ENCODE measurements around the gene FBXW7. TPM values are rescaled to one million over a fixed set of nuclear protein-coding genes. Genes with fewer than 3 reads are reported as not detected.

FBXW7 gene
- total RNA-seq, 1 experiment from 2014 or later: 23.0 TPM

- H3K9ac ChIP-seq (ENCODE audit: low read length): no peak overlapping the region
- H3K4me2 ChIP-seq (ENCODE audit: low read length): no peak overlapping the region
Measured at GRCh38 chr4:152382057-152382785, 153.7 kb downstream of the FBXW7 start.

GRCh38 chr4:152380919-152381318 is 155.0 kb downstream of the FBXW7 start:
- Histone ChIP-seq H3K27me3 (ENCODE audit: insufficient read depth, low read length) (no peaks in the 10 kb centered on the region), H3K27ac (ENCODE audit: low read depth, low read length) (no peak overlapping the region), H3K36me3 (ENCODE audit: control insufficient read depth in 1 of 2, insufficient read depth in 2 of 2, low read length in 2 of 2) (no peaks in the 10 kb centered on the region), H3K4me1 (ENCODE audit: control insufficient read depth in 1 of 2, insufficient read depth in 2 of 2, low read length in 2 of 2) (no peaks in the 10 kb centered on the region), H3K9ac (ENCODE audit: low read length) (no peak overlapping the region), H3K9me2 (ENCODE audit: insufficient read depth) (no peaks in the 10 kb centered on the region), H3K4me2 (ENCODE audit: low read length) (no peak overlapping the region), H3K9me3 (ENCODE audit: control insufficient read depth in 1 of 2, insufficient read depth in 1 of 2, low read depth in 1 of 2, low read length in 2 of 2) (no peaks in the 10 kb centered on the region), H4K20me1 (ENCODE audit: insufficient read depth) (0 out of 2 replicates have a peak, but pooled peaks cover 3% of the 10 kb centered on the region), H2AFZ (ENCODE audit: low read depth, low read length, poor library complexity, severe bottlenecking) (no peak overlapping the region), H3K4me3 (replicated peaks in 1 of 2; ENCODE audit: low read depth in 1 of 2, low read length in 2 of 2) (no peak overlapping the region), H3K79me2 (ENCODE audit: insufficient read depth, low read length) (peaks cover 31% of the 10 kb centered on the region)
- POLR2A ChIA-PET: no interaction called here
- RAD21 ChIA-PET (ENCODE audit: low non-redundant PET in 1 of 2, low total read pairs in 2 of 2, uncharacterized antibody in 2 of 2, unreplicated experiment in 2 of 2): no interaction called here
- no peak for TF ChIP-seq YY1 (IDR thresholded peaks at IDR 0.05; ENCODE audit: extremely low read depth, insufficient replicate concordance, low read depth, low read length)
- TF ChIP-seq ZNF274 (IDR thresholded peaks at IDR 0.05; ENCODE audit: low read depth, low read length): no peak
- no peak for TF ChIP-seq SIN3A (IDR thresholded peaks at IDR 0.05; ENCODE audit: low read depth)
- no peak for TF ChIP-seq POLR2A (IDR thresholded peaks at IDR 0.05; ENCODE audit: borderline replicate concordance, extremely low read depth, insufficient read depth, insufficient read length)
- TF ChIP-seq EGR1 (IDR thresholded peaks at IDR 0.05; ENCODE audit: low read depth): no peak
- TF ChIP-seq ATF3 (IDR thresholded peaks at IDR 0.05): no peak
- TF ChIP-seq CTCF (IDR thresholded peaks at IDR 0.05 in 2 of 3, conservative IDR thresholded peaks at IDR 0.05 in 1 of 3; ENCODE audit: borderline replicate concordance in 1 of 3, insufficient read depth in 1 of 3, low read depth in 2 of 3, low read length in 2 of 3): no peak
- no peak for TF ChIP-seq CBX3 (IDR thresholded peaks at IDR 0.05; ENCODE audit: low read depth)
- no peak for TF ChIP-seq ZFX (IDR thresholded peaks at IDR 0.05)
- no peak for TF ChIP-seq JUND (IDR thresholded peaks at IDR 0.05)
- TF ChIP-seq EZH2phosphoT487 (IDR thresholded peaks at IDR 0.05; ENCODE audit: borderline replicate concordance): no peak
- TF ChIP-seq EZH2 (IDR thresholded peaks at IDR 0.05): no peak
- TF ChIP-seq RAD21 (IDR thresholded peaks at IDR 0.05; ENCODE audit: low read depth): no peak
- CTCF ChIA-PET: no interaction called here
- ATAC-seq (no peak), DNase-seq (ENCODE audit: low read depth, low spot score) (no peak)
- intact Hi-C loops (cut with micrococcal nuclease): no loop called here
- BruUV-seq (replicated peaks): no TSS peak

More at GRCh38 chr4:152382057-152382785, 153.7 kb downstream of the FBXW7 start:
- H4K20me1 ChIP-seq (ENCODE audit: insufficient read depth): 0 out of 2 replicates have a peak, but pooled peaks cover 3% of the 10 kb centered on the region
- H3K4me1 ChIP-seq (ENCODE audit: control insufficient read depth in 1 of 2, insufficient read depth in 2 of 2, low read length in 2 of 2): no peaks in the 10 kb centered on the region
- BruUV-seq (replicated peaks): no TSS peak
- no peak overlapping the region for H2AFZ ChIP-seq (ENCODE audit: low read depth, low read length, poor library complexity, severe bottlenecking)
- no peak overlapping the region for H3K27ac ChIP-seq (ENCODE audit: low read depth, low read length)
- ChIA-PET CTCF (interaction anchor here (0.8 kb wide), 1 partner anchor 15 kb away, joined by 3 read pairs; no protein-coding TSS in a partner anchor), POLR2A (no interaction called here), RAD21 (ENCODE audit: low non-redundant PET in 1 of 2, low total read pairs in 2 of 2, uncharacterized antibody in 2 of 2, unreplicated experiment in 2 of 2) (no interaction called here)
- intact Hi-C loops (cut with micrococcal nuclease): no loop called here
- H3K27me3 ChIP-seq (ENCODE audit: insufficient read depth, low read length): no peaks in the 10 kb centered on the region
- no peaks in the 10 kb centered on the region for H3K9me2 ChIP-seq (ENCODE audit: insufficient read depth)
- H3K79me2 ChIP-seq (ENCODE audit: insufficient read depth, low read length): peaks cover 31% of the 10 kb centered on the region
- no peak for DNase-seq (ENCODE audit: low read depth, low spot score)
- TF ChIP-seq YY1 (IDR thresholded peaks at IDR 0.05; ENCODE audit: extremely low read depth, insufficient replicate concordance, low read depth, low read length): no peak
- no peak for TF ChIP-seq MAX (IDR thresholded peaks at IDR 0.05)
- H3K9me3 ChIP-seq (ENCODE audit: control insufficient read depth in 1 of 2, insufficient read depth in 1 of 2, low read depth in 1 of 2, low read length in 2 of 2): no peaks in the 10 kb centered on the region
- no peak overlapping the region for H3K4me3 ChIP-seq (replicated peaks in 1 of 2; ENCODE audit: low read depth in 1 of 2, low read length in 2 of 2)
- H3K36me3 ChIP-seq (ENCODE audit: control insufficient read depth in 1 of 2, insufficient read depth in 2 of 2, low read length in 2 of 2): no peaks in the 10 kb centered on the region
- ATAC-seq: no peak

Data from HCT116 (cell line).